ENCODE results near the gene DDR1. TPM values are rescaled to one million over a fixed set of nuclear protein-coding genes. Genes with fewer than 3 reads are reported as not detected.

DDR1 gene
- 10 to 100 TPM; 10.9 to 11.3 TPM for total RNA-seq

DNA sequence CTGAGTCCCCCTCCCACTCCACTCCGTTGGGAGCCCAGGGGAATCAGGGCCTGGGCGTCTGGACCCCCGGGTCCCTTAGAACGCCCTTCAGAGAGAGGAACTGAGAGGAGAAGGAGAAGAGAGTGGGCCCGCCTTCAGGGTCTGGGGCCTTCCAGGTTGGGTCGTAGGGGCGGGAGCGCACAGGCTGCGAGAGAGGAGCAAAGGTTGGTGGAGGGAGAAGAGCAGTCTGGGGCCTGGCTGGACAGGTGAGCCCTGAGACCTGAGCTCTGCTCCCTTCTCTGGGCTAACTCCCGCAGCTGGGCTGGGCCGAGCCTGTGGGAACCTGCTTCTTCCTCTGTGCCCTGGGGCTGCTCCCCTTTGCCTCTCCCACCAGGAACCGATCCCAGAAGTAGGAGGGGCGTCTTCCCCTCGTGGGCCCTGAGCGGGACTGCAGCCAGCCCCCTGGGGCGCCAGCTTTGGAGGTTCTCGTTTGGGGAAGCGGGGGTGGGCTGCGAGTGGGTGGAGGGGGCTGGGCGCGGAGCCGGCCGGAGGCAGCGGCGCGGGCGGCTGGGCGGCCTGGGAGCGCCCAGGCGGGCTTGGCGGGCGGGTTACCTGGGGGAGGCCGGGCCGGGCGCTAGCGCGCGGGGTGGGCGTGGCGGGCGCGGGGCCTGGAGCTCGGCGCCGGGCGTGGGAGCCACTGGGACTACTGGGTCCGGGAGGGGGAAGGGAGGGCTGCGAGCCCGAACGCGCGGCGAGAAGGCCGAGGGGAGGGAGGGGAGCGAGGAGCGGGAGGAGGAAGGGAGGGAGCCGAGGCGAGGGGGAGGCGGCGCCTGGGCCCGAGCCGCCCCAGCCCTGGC is at the start of gene DDR1:
DDR1 (plus strand) TSS at position 835 of the 836 bp plus-strand sequence. CDS start 4,211 bp downstream, outside the sequence.
- Mint-ChIP-seq H3K4me1 (peaks cover 24% of the 10 kb centered on the region), H3K4me3 (peak within 1 kb of the TSS; percentile 79), H3K27ac (peak within 1 kb of the TSS; percentile 44), H3K36me3 (no peaks in the 10 kb centered on the region), H3K27me3 (peaks cover 3% of the 10 kb centered on the region), H3K9me3 (no peaks in the 10 kb centered on the region)
- peak; percentile 68 for DNase-seq
- ATAC-seq (ENCODE audit: low read depth) = peak; percentile 76
- POLR2A ChIA-PET = interaction anchor here (0.5 to 1.5 kb wide), 8 partner anchors 30 to 326 kb away, joined by 3 to 7 read pairs (median 3); partner anchors contain the start of genes DHX16, PRR3 and VARS2

DNA sequence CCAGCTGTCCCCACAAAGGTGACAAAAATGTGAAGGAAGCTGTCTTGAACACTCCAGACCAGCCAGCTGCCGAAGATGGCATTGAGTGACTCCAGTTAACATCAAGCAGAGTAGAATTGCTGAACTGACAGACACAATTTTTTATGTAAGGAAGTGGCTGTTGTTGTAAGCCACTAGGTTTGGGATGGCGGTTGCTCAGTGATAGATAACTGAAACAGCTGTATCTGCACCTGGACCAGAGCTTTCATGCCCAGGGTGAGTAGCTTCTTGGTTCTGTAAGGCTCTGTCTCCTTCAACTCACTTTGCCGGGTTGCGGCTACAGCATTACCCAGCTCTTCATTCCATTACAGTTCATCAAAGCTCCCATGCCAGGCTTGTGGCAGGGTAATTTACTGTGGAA is 49.7 kb upstream of the DDR1 start:
- H3K4me1 Mint-ChIP-seq = peaks cover 48% of the 10 kb centered on the region
- POLR2A ChIA-PET = interaction anchor here (1.1 to 2.4 kb wide), 2 partner anchors 9 to 66 kb away, joined by 3 to 16 read pairs; no protein-coding TSS in a partner anchor
- H3K36me3 Mint-ChIP-seq = peaks cover 2% of the 10 kb centered on the region
- H3K27me3 Mint-ChIP-seq = no peaks in the 10 kb centered on the region
- no peaks in the 10 kb centered on the region for H3K9me3 Mint-ChIP-seq
- H3K4me3 Mint-ChIP-seq = peak overlapping the region; percentile 73
- ATAC-seq (ENCODE audit: low read depth) (peak; percentile 67), DNase-seq (no peak)
- H3K27ac Mint-ChIP-seq = peak overlapping the region; percentile 88

DNA sequence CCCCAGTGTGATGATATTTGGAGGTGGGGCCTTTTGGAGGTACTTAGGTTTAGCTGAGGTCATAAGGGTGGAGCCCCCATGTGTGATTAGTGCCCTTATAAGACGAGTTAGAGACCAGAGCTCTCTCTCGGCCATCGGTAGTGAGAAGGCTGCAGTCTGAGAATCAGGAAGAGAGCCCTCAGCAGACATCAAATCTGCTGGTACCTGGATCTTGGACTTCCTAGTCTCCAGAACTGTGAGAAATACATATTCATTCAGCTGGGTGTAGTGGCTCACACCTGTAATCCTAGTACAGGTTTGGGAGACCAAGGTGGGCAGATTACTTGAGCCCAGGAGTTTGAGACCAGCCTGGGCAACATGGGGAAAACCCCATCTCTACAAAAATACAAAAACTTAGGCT is 48.7 kb upstream of the DDR1 start:
- H3K27ac Mint-ChIP-seq = no peak overlapping the region
- H3K9me3 Mint-ChIP-seq = no peaks in the 10 kb centered on the region
- DNase-seq = no peak
- H3K4me1 Mint-ChIP-seq = peaks cover 45% of the 10 kb centered on the region
- H3K27me3 Mint-ChIP-seq = no peaks in the 10 kb centered on the region
- peaks cover 2% of the 10 kb centered on the region for H3K36me3 Mint-ChIP-seq
- ATAC-seq (ENCODE audit: low read depth) = no peak
- POLR2A ChIA-PET = no interaction called here
- no peak overlapping the region for H3K4me3 Mint-ChIP-seq

DNA sequence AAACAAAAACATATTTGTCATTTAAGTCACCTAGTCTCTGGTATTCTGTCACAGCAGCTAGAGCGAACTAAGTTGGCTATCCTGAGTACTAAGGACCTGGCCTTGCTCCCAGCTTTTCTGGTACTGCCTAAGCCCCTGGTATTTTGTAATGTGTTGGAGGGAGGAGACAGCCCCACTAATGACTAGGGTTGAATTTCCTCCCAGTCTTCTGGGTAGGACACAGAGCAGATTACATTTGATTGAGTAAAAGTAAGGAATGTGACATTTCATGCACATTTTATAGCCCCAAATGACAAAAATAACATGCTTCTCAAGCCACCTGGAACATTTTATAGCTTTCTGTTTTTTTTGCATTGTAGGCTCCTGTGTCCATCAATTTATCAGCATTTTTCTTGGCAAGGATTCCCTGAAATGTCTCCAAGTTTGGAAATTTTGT is 47.9 kb upstream of the DDR1 start:
- Mint-ChIP-seq H3K4me1 (peaks cover 39% of the 10 kb centered on the region), H3K27me3 (no peaks in the 10 kb centered on the region), H3K27ac (no peak overlapping the region), H3K36me3 (peaks cover 2% of the 10 kb centered on the region), H3K4me3 (no peak overlapping the region), H3K9me3 (no peaks in the 10 kb centered on the region)
- POLR2A ChIA-PET = no interaction called here
- ATAC-seq (ENCODE audit: low read depth) (no peak), DNase-seq (no peak)

DNA sequence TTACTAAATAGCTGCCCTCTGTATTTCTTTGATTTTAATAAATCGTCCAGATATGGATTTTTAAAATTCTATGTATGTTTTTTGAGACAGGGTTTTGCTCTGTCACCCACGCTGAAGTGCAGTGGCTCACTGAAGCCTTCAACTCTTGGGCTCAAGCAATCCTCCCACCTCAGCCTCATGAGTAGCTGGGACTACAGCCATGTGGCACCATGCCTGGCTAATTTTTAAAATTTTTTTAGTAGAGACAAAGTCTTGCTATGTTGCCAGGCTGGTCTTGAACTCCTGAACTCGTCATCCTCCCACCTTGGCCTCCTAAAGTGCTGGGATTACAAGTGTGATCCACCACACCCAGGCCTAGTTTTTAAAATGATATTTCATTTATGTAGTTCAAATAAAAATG is 47.4 kb upstream of the DDR1 start:
- Mint-ChIP-seq H3K27ac (no peak overlapping the region), H3K4me3 (no peak overlapping the region), H3K27me3 (no peaks in the 10 kb centered on the region), H3K36me3 (peaks cover 2% of the 10 kb centered on the region), H3K9me3 (no peaks in the 10 kb centered on the region), H3K4me1 (peaks cover 40% of the 10 kb centered on the region)
- POLR2A ChIA-PET = no interaction called here
- DNase-seq (no peak), ATAC-seq (ENCODE audit: low read depth) (no peak)

DNA sequence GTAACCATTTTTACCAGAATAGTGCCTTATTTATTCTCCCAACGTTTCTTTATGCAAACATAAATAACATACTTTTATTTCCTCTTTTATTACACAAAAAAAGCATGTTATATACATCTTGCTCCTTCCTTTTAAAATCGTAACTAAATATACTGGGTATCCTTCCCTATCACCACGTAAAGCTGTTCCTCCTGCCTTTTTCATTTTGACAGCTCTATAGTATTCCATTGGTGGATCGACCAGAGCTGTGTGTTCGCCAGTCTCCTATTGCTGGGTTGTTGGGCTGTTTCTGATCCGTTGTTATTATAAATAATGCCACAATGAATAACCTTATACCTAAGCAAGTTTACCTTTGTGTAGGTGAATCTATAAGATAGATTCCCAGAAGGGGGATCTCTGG is 46.9 kb upstream of the DDR1 start:
- peaks cover 40% of the 10 kb centered on the region for H3K4me1 Mint-ChIP-seq
- ATAC-seq (ENCODE audit: low read depth) = no peak
- DNase-seq = no peak
- POLR2A ChIA-PET = no interaction called here
- H3K36me3 Mint-ChIP-seq = peaks cover under 1% of the 10 kb centered on the region
- H3K9me3 Mint-ChIP-seq = no peaks in the 10 kb centered on the region
- no peak overlapping the region for H3K27ac Mint-ChIP-seq
- H3K27me3 Mint-ChIP-seq = no peaks in the 10 kb centered on the region
- H3K4me3 Mint-ChIP-seq = no peak overlapping the region

DNA sequence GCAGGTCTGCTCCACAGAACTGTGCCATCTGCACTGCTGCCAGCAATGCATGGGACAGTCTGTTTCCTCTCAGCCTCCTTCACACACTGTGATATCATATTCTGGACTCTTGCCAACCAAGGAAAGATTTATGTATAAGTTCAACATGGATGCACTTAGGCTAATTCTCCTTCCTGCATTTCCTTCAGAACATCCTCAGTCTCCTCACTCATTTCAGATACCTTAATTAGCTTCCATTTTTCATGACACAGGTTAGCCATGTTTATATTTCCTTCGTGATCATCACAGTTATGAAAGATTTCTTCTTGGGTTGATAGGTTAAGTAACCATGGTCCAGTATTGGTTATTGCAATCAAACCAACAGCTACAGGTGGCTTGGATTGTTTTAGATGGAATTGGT is 46.4 kb upstream of the DDR1 start:
- no peak overlapping the region for H3K4me3 Mint-ChIP-seq
- H3K9me3 Mint-ChIP-seq = no peaks in the 10 kb centered on the region
- ATAC-seq (ENCODE audit: low read depth) (no peak), DNase-seq (no peak)
- H3K27me3 Mint-ChIP-seq = no peaks in the 10 kb centered on the region
- H3K36me3 Mint-ChIP-seq = no peaks in the 10 kb centered on the region
- H3K27ac Mint-ChIP-seq = no peak overlapping the region
- POLR2A ChIA-PET = no interaction called here
- peaks cover 38% of the 10 kb centered on the region for H3K4me1 Mint-ChIP-seq

DNA sequence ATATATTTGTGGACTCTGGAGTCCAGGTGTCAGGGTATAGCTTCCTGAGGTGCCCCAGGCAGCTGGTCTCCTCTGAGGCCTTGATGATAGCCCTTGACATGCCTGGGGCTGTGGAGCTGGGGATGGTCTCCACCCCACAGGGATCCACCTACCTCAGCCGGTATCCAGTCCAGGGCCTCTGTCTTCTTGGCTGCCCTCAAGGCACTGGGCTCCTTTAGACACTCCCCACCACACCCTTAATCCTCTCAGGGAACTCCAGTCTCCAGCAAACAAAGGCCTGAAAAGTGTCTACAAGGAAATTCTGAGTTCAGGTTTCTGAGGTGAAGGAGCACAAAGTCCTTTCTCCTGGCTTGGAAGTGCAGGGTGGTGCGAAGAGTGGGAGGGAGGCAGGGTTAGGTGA is 44.6 kb upstream of the DDR1 start:
- H3K36me3 Mint-ChIP-seq = peaks cover 1% of the 10 kb centered on the region
- POLR2A ChIA-PET = no interaction called here

DNA sequence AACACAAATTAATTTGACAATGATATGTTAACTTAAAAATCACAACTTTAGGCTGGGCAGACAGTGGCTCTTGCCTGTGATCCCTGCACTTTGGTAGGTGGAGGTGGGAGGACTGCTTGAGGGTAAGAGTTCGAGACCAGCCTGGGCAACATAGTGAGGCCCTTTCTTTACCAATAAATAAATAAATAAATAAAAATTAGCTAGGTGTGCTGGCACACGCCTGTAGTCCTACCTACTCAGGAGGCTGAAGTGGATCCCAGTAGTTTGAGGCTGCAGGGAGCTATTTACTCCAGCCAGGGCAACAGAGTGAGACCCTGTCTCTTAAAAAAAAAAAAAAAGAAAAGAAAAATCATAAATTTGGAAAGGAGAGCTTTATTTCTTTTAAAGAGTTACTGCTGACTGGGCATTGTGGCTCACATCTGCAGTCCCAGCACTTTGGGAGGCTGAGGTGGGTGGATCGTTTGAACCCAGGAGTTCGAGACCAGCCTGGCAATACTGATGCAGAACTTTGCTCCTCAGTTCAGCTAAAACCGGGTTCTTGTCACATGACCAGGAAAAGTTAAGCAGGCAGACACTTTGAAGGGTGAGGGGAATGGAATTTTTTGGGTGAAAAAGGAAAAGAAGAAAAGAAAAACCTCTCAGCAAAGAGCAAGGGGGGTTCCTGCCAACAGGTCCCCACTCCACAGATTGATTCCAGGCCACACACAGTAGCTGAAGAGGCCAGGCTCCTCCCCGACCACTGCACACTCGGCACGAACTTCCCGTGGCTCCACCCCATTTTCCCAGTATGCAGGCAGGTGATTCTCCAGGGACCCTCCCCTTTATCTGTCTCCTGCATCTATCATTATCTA is 44.0 kb upstream of the DDR1 start:
- Mint-ChIP-seq H3K9me3 (no peaks in the 10 kb centered on the region), H3K27ac (no peak overlapping the region), H3K27me3 (peaks cover 2% of the 10 kb centered on the region), H3K4me1 (peaks cover 39% of the 10 kb centered on the region), H3K36me3 (peaks cover 1% of the 10 kb centered on the region), H3K4me3 (no peak overlapping the region)
- DNase-seq (no peak), ATAC-seq (ENCODE audit: low read depth) (no peak)
- POLR2A ChIA-PET = no interaction called here

More for the DNA sequence above, 44.6 kb upstream of the DDR1 start:
- DNase-seq (no peak), ATAC-seq (ENCODE audit: low read depth) (no peak)
- H3K27ac Mint-ChIP-seq = no peak overlapping the region
- peaks cover 43% of the 10 kb centered on the region for H3K4me1 Mint-ChIP-seq
- H3K9me3 Mint-ChIP-seq = no peaks in the 10 kb centered on the region
- peaks cover 2% of the 10 kb centered on the region for H3K27me3 Mint-ChIP-seq
- H3K4me3 Mint-ChIP-seq = no peak overlapping the region

DNA sequence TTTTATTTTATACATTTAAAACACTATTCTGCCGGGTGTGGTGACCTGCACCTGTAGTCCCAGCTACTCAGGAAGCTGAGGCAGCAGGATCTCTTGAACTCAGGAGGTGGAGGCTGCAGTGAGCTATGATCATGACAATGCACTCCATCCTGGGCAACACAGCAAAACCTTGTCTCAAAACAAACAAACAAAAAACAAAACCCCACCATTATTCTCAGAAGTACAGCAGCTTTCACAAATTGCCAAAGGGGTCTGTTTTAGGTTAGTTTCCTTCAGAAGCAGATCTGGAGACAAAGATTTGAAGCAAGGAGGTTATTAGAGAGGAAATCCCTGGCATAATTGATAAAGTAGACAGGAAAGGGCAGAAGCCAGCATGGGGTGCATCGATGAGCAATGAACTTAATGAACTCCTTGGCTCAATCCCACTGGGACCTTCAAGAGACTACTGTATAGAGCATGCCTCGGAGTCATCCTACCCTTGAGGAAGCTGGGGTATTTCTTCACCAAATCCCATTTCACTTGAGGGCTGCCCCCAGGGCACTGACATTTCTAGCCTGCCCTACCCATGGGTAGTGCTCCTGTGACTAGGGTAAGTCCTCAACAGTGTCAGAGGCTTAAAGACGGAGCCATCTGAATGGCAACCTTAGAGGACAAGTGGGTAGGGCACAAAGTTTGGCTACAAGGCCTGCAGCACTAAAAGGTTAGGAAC is 43.2 kb upstream of the DDR1 start:
- H3K4me3 Mint-ChIP-seq = no peak overlapping the region
- ATAC-seq (ENCODE audit: low read depth) (no peak), DNase-seq (no peak)
- no peak overlapping the region for H3K27ac Mint-ChIP-seq
- POLR2A ChIA-PET = no interaction called here
- H3K36me3 Mint-ChIP-seq = peaks cover 1% of the 10 kb centered on the region
- peaks cover 2% of the 10 kb centered on the region for H3K27me3 Mint-ChIP-seq
- peaks cover 36% of the 10 kb centered on the region for H3K4me1 Mint-ChIP-seq
- H3K9me3 Mint-ChIP-seq = no peaks in the 10 kb centered on the region

DNA sequence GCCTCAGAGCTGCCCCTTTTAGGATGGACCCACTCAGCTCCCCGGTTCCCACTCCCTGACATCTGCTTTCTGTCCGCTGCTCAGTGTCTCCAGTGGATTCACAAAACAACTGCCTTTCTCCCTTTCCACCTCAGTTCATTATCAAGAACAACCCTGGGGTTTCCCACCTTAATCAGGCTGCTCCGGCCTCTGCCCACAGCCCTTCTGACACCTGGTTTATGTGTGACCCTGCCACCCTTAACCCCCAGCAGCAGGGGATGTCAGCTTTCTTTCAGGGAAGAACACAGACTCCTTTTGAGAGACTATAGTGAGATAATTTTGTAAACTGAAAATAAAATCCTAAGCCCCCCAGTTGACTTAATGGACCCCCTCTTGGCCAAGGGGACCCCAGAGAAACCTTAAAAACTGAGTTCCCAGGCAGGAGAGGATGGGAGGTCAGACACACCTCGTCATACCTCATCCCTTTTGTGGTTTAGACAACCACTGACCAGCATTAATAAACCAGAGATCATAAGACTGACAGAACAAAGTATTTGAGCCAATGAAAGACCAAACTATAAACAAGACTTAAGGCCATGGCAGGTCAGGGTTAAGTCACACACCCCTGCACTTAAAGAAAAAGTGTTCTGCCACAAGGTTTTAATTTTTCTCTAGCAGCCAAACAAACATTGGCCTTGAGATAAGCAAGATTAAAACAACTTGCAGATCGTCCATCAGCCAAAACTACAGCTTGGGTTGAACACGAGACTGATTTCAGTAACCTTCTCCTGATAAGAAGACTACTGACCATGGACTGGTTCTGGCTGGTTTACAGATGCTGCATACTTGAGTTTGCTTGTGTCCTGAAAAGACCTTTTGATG is 42.4 kb upstream of the DDR1 start:
- no peak for DNase-seq
- H3K27ac Mint-ChIP-seq = no peak overlapping the region
- H3K4me1 Mint-ChIP-seq = peaks cover 37% of the 10 kb centered on the region
- no peak overlapping the region for H3K4me3 Mint-ChIP-seq
- no peaks in the 10 kb centered on the region for H3K9me3 Mint-ChIP-seq
- ATAC-seq (ENCODE audit: low read depth) = no peak
- H3K27me3 Mint-ChIP-seq = peaks cover 2% of the 10 kb centered on the region
- POLR2A ChIA-PET = interaction anchor here (2.7 kb wide), 1 partner anchor 8 kb away, joined by 16 read pairs; no protein-coding TSS in a partner anchor
- peaks cover 1% of the 10 kb centered on the region for H3K36me3 Mint-ChIP-seq

DNA sequence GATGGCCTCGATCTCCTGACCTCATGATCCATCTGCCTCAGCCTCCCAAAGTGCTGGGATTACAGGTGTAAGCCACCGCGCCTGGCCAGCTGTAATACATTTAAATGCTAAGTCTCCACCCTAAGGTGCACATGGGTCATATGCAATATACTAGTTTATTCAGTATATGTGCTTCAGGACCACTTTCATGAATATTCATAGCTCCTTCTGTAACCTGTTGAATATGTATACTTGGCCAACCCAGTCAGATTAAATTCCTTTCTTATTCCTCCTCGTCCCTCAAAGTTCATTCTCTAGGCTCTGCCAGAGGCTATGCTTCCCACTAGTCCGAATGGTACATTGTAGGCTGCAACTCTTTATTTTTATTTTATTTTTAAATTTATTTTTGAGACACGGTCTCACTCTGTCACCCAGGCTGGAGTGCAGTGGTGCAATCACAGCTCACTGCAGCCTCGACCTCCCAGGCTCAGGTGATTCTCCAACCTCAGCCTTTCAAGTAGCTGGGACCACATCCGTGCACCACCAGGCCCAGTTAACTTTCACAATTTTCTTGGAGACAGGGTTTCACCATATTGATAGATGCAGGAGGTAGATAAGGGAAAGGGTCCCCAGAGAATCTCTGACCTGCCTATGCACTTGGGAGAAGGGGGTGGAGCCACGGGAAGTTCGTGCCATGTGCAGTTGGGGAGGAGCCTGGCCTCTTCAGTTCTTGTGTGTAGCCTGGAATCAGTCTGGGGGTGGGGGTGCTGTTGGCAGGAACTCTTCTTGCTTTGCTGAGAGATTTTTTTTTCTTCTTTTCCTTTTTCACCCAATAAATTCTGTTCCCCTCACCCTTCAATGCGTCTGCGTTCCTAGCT is 41.3 kb upstream of the DDR1 start:
- Mint-ChIP-seq H3K4me1 (peaks cover 34% of the 10 kb centered on the region), H3K36me3 (peaks cover 1% of the 10 kb centered on the region), H3K27me3 (peaks cover 2% of the 10 kb centered on the region), H3K4me3 (peak overlapping the region; percentile 80), H3K9me3 (no peaks in the 10 kb centered on the region), H3K27ac (peak overlapping the region; percentile 80)
- DNase-seq (peak; percentile 49), ATAC-seq (ENCODE audit: low read depth) (peak; percentile 89)
- POLR2A ChIA-PET = interaction anchor here (1.1 to 2.7 kb wide), 4 partner anchors 9 to 54 kb away, joined by 3 to 16 read pairs (median 4); no protein-coding TSS in a partner anchor
